Peyer's patch (tissue), 4 donors: ENCODE results near the gene LRRK1.

Experiments used
- CTCF ChIP-seq, 6 experiments: fragments of 450-650 bp in 4 of 6; fragments of 200-600 bp in 2 of 6; sonication (generic) in 1 of 6; IDR thresholded peaks; one replicate each; pipeline ENCODE4 v1.5.1; 2017 to 2019; ENCODE audit warnings: antibody characterized with exemption in 6 of 6, mild to moderate bottlenecking in 3 of 6, moderate library complexity in 1 of 6
- POLR2A ChIP-seq, 2 donors: fragments of 450-650 bp; IDR thresholded peaks; one replicate each; pipeline ENCODE4 v1.5.1; 2017; ENCODE audit warnings: antibody characterized with exemption in 2 of 2, mild to moderate bottlenecking in 2 of 2, moderate library complexity in 2 of 2

- TF ChIP-seq CTCF (IDR thresholded peaks at IDR 0.05) = no peak
- no peak for TF ChIP-seq POLR2A (IDR thresholded peaks at IDR 0.05)
Measured at GRCh38 chr15:101037090-101037830, 118.1 kb downstream of the LRRK1 start.
